Measurements from ENCODE around the gene MUS81.

MUS81 gene

DNA sequence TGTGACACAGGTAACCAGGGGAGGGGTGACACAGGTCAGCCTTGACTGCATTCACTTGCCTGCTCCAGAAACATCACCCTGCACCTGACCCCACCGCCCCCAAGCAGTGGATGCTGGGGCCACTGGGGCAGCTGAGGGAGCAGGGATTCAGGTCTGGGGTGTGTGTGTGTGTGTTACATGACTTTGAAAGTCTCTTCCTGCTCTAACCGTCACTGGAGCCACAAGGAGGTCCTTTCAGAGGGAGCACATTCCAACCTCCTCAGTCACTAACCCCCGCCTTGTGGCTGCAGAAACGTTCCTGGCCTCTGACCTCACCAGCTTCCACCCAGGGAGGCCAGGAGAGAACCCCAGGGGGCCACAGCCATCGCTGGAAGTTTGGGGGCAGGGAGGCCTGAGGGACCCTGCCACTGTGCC lies 42.8 kb downstream of the MUS81 start:
- Mint-ChIP-seq H3K9me3 (no peaks in the 10 kb centered on the region), H3K4me3 (no peak overlapping the region), H3K27me3 (no peaks in the 10 kb centered on the region), H3K36me3 (ENCODE audit: insufficient read depth) (peaks cover 18% of the 10 kb centered on the region), H3K4me1 (ENCODE audit: low read depth in 2 of 2) (peaks cover 7 to 14% of the 10 kb centered on the region in 2 donors), H3K27ac (no peak overlapping the region)
- DNase-seq (no peak), ATAC-seq (replicated peaks) (no peak)

DNA sequence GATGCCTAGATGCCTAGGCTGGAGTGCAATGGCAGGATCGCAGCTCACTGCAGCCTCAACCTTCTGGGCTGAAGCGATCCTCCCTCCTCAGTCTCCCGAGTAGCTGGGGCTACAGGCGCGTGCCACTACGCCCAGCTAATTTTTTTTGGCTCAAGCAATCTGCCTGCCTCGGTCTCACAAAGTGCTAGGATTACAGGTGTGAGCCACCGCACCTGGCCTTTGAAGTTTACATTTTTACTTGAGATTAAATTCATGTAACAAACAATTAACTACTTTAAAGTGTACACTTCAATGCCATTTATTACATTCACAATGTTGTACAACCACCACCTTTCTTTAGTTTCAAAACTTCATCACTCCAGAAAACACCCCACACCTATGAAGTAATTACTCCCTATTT lies 43.5 kb downstream of the MUS81 start:
- H3K36me3 Mint-ChIP-seq (ENCODE audit: insufficient read depth), result peaks cover 18% of the 10 kb centered on the region

DNA sequence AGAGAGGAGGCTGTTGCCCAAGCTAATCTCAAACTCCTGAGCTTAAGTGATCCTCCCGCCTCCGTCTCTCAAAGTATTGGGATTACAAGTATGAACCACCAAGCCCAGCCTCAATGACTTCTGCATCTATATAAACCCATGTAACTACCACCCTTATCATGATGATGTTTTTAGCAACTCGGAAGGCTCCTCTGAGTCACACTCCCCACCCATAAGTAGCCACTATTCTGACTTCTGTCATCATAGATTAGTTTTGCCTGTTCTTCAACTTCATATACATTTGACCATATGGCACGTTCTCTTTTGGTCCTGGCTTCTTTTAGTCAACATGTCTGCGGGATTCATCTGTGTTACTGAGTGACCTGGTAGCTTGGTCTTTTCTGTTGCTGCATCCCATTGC lies 46.4 kb downstream of the MUS81 start:
- Mint-ChIP-seq H3K4me3 (no peak overlapping the region), H3K4me1 (ENCODE audit: low read depth in 2 of 2) (peaks cover 6 to 15% of the 10 kb centered on the region in 2 donors), H3K27me3 (peaks cover 10 to 14% of the 10 kb centered on the region in 2 donors), H3K27ac (no peak overlapping the region), H3K9me3 (no peaks in the 10 kb centered on the region), H3K36me3 (ENCODE audit: insufficient read depth) (peaks cover 15% of the 10 kb centered on the region)
- no peak for ATAC-seq (replicated peaks)
- DNase-seq, result no peak

More for the DNA sequence above, 43.5 kb downstream of the MUS81 start:
- Mint-ChIP-seq H3K27ac (no peak overlapping the region), H3K9me3 (no peaks in the 10 kb centered on the region), H3K27me3 (peaks cover 0 to under 1% of the 10 kb centered on the region in 2 donors), H3K4me1 (ENCODE audit: low read depth in 2 of 2) (peaks cover 7 to 12% of the 10 kb centered on the region in 2 donors), H3K4me3 (no peak overlapping the region)
- no peak for ATAC-seq (replicated peaks)
- DNase-seq, result no peak

DNA sequence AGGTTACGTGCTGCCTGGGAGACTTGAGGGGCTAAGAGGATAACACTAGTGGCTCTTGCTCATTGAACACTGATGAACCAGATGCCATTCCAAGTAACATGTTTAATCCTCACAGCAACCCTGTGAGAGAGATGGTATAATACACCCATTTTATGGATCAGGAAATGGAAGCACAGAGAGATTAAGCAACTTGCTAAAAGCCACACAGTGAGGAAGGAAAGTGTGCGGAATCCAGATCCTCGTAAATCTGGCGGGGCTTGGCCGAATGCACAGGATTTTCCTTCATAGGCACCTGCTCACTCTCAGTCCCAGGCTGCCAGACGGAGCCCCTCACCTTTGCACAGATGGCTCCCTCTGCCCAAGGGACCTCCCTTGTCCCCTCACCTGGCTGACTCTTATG lies 47.6 kb downstream of the MUS81 start:
- Mint-ChIP-seq H3K27me3 (peaks cover 13 to 18% of the 10 kb centered on the region in 2 donors), H3K4me3 (no peak overlapping the region), H3K4me1 (ENCODE audit: low read depth in 2 of 2) (peaks cover 0 to 6% of the 10 kb centered on the region in 2 donors), H3K27ac (no peak overlapping the region), H3K36me3 (ENCODE audit: insufficient read depth) (peaks cover 5% of the 10 kb centered on the region), H3K9me3 (no peaks in the 10 kb centered on the region)
- ATAC-seq (replicated peaks), result no peak
- no peak for DNase-seq

DNA sequence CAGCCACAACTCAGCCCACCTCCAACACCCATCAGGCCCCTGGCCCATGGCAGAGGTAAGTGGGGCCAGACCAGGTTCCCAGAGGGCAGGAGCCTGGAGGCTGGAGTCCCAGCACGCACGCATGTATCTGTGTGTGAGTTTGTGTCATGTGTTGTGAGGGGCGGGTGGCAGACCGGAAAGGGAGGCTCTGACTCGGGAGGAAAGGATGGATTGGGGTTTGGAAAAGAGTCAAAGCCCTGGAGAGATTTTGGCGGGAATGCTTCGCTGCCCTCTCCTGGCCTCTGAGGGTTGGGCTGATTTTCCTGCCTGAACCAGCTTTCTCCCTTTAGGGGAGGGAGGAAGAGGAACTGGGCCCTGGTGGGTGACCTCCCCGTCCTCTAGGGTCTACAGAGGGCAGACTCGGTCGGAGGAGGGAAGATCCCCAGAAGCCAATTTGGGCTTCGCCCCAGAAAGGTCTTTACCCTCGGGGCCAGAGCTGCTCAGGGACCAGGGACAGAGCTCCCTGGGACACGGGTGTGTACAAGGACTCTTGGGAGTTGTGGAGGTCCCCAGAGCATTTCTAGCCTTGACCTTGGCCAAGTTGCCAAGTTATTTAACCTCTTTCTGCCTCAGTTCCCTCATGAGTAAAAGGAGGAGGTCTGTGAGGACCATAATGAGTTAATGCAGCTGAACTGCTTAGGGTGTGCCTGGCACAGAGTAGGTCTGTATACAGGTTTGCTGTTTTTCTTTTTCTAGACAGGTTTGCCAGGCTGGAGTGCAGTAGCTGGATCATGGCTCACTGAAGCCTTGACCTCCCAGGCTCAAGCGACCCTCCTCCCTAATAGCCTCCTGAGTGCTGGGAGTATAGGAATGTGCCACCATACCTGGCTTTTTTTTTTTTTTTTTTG lies 51.7 kb downstream of the MUS81 start:
- no peak for ATAC-seq (replicated peaks)
- no peak overlapping the region for H3K27ac Mint-ChIP-seq
- peaks cover under 1% of the 10 kb centered on the region for H3K36me3 Mint-ChIP-seq (ENCODE audit: insufficient read depth)
- peaks cover 20 to 26% of the 10 kb centered on the region in 2 donors for H3K4me1 Mint-ChIP-seq (ENCODE audit: low read depth in 2 of 2)
- H3K9me3 Mint-ChIP-seq, result no peaks in the 10 kb centered on the region
- DNase-seq, result no peak
- H3K27me3 Mint-ChIP-seq, result peaks cover 13 to 18% of the 10 kb centered on the region in 2 donors
- H3K4me3 Mint-ChIP-seq, result no peak overlapping the region

DNA sequence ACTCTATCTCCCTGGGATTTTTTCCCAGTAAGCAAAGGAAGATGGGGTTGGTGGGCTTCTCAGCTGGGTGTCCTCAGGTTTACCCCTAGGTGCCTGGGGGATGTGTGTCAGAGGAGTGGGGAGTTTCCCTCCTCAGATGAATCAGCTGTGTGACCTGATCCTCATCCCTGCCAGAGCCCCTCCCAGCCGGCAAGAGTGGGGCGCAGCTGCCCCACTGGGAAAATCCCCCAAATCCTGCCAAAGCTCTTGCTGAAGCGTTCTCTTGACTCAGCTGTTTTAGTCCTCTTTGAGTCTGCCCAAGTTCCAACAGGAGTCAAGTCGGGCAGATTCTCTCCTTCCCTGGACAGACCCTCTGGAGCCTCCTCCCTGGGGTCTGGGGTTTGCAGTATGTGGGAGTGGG lies 52.6 kb downstream of the MUS81 start:
- Mint-ChIP-seq H3K4me1 (ENCODE audit: low read depth in 2 of 2) (peaks cover 24 to 31% of the 10 kb centered on the region in 2 donors), H3K27ac (no peak overlapping the region), H3K36me3 (ENCODE audit: insufficient read depth) (peaks cover 5% of the 10 kb centered on the region), H3K9me3 (no peaks in the 10 kb centered on the region), H3K27me3 (peaks cover 13 to 18% of the 10 kb centered on the region in 2 donors), H3K4me3 (no peak overlapping the region)
- no peak for ATAC-seq (replicated peaks)
- no peak for DNase-seq

DNA sequence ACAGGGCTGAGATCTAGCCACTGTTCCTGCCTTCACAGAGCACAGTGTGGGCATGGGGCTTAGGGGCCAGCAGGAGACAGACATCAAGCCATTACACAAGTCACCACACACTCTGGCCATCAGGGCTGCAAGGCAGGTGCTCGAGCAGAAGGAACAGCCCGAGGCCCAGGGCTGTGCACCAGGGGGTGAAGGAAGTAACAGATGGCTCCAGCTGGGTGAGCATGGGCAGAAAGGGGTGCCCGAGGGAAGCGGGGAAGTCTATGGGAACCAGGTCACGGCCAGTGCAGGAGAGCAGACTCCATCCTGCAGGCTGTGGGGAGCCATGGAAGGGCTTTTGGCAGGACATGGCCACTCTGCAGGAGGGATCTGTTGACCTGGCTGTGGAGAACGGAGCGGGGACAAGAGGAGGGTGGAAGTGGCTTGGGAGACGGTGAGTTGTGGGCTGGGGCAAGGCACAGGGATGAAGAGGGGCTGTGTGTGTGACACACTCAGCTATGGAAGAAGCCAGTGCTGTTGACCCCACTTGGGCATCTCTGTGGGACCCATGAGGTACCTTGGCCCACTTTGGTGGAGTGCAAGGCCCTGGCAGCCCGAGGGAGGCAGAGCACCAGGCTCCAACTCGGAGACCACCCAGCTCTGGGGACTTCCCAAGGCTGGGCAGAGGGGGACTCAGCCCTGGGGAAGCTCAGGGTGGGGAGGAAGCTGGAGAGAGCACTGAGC lies 55.0 kb downstream of the MUS81 start:
- Mint-ChIP-seq H3K36me3 (ENCODE audit: insufficient read depth) (peaks cover 26% of the 10 kb centered on the region), H3K9me3 (no peaks in the 10 kb centered on the region), H3K4me3 (no peak overlapping the region), H3K27me3 (peaks cover 6 to 9% of the 10 kb centered on the region in 2 donors), H3K4me1 (ENCODE audit: low read depth in 2 of 2) (peaks cover 29 to 31% of the 10 kb centered on the region in 2 donors), H3K27ac (peak overlapping the region; percentile 49 to 81)
- DNase-seq (no peak), ATAC-seq (replicated peaks) (no peak)

DNA sequence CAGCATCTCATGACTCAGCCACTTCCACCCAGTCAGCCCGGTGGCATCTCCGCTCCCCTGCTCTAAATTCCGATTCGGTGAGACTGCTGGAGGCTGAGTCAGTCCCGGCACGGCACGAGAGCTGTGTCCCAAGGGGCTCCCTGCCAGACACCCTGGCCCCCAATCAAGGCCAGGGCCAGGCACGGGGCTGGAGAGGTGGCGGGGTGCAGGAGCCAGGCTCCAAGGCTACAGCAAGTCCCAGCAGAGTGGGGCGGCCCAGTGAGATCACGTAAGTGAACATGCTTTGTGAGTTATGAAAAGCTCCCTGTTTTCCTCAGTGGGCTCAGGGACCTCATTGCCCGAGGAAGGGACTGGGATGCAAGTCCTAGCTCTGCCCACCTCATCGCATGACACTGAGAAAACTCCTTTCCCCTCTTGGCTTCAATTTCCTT lies 55.6 kb downstream of the MUS81 start:
- DNase-seq, result no peak
- H3K4me3 Mint-ChIP-seq, result no peak overlapping the region
- H3K36me3 Mint-ChIP-seq (ENCODE audit: insufficient read depth), result peaks cover 26% of the 10 kb centered on the region
- H3K27me3 Mint-ChIP-seq, result peaks cover 6 to 9% of the 10 kb centered on the region in 2 donors
- peak overlapping the region in 1 of 2 donors; percentile 81 for H3K27ac Mint-ChIP-seq
- no peaks in the 10 kb centered on the region for H3K9me3 Mint-ChIP-seq
- H3K4me1 Mint-ChIP-seq (ENCODE audit: low read depth in 2 of 2), result peaks cover 31 to 32% of the 10 kb centered on the region in 2 donors
- ATAC-seq (replicated peaks), result no peak

Data from effector memory CD8-positive, alpha-beta T cell (primary cell).